ENCODE measurements around the gene EPDR1.

EPDR1 gene

DNA sequence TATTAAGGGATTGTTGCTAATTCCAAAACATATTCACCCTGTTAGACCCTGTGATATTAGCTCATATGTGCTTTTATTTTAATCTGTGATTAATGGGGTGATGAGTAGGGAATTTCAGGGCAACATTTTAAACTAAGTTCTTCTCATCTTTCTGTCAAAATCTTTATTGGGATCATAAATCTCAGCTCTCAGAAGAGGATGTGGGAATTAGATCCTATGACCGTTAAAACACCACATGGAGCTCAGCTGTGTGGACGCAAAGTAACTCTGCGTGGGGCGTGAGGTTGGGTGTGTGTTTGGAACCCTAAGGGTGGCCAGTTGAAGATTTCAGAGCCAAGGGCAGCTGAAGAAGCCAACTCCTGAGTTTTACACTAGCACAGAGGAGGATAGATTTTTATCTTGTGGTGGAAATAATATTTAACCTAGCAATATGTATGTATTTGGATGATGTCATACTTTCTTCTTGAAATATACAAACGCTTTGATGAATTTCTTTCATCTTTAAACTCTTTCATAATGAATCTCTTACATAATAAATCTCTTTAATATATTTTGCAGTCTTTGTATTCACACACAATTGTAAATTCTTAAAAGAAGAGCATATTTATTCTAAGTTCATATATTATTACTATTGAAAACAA, 64.4 kb downstream of the EPDR1 start:
- no peak for DNase-seq

DNA sequence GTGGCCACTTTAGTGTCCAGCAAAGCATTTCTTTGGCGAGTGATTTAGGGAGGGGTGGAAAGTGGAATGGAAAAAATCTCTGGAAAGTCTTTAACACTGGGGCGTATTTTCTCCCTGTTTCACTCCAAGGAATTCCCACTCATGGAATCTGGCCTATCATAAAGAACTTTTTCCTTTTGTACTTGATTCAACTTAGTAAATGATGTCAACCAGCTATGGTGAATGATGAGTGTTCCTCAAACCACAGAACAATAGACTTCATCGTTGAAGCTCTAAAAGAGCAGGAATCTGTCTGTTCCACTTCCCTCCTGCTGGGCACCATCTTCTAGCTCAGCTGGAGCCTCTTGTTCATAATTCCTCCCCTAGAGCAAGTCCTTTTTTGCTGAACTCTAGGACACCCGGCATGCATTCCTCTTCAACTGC, 66.5 kb downstream of the EPDR1 start:
- DNase-seq, result no peak

DNA sequence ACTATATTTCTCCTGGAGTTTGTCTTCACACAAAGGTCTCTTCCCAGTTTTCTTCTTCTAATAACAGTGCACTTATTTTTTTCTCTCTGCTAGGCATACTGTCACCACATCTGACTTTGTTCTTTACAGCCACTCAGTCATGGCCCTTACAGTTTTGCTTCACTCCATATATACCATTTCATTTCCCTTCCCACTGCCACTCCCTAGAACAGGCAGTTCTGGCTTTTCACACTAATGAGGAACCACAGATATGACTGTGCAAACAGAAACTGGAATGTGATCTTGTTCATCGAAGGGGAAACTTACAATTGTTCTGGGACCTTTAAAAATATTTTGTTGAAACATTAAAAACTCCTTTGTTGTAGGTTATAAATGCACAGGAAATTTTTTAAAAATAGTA, 67.3 kb downstream of the EPDR1 start:
- DNase-seq, result no peak

DNA sequence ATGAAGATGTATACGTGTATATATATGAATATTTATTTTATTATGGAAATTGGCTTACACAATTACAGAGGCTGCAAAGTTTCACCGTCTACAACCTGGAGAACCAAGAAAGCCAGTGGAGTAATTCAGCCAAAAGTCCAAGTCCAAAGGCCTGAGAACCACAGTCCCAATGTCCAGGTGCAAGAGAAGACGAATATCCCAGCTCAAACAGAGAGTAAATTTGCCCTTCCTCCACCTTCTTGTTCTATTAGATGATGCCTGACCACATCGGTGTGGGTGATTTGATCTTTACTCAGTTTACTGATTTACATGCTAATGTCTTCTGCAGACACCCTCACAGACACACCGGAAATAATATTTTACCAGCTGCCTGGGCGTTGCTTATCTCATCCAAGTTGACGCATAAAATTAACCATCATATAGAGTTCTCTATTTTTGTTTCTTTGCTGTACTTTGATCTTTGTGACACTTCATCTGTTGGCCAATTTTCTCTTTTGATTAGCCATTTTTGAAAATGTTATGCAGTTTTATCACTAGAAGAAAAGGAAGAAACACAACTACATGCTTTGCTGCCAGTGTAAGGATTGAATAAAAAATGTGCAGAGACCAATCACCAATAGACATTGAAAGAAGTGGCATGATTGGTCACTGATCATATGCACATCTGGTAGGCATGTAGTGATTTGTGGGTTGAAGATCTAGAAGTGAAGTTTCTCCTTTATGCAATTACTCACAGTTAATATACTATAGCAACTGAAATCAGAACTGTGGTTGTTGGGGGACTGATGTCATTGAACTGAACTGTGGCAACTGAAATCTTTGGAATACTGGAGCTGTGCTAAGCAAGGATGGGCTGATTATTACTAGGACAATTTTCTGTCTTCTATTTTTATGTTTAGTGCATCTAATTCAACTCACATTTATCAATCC, 68.5 kb downstream of the EPDR1 start:
- no peak for DNase-seq

DNA sequence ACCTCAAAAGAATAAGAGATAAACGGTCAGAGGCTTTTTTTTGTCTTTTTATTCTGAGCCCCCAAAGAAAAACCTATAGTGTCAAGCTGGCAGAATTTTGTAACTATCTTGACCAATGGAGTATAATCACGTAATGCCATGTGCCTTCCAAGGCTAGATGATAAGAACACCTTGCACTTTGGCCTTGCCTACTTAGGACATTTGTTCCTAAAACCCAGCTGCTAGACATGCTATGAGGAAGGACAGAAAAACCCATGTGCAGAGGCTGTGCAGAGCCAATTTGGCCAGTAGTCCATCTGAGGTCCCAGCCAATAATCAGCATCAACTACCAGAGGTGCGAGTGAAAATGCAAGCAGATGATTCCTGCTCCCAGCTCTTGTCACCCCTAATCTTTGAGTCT, 69.9 kb downstream of the EPDR1 start:
- DNase-seq, result no peak

DNA sequence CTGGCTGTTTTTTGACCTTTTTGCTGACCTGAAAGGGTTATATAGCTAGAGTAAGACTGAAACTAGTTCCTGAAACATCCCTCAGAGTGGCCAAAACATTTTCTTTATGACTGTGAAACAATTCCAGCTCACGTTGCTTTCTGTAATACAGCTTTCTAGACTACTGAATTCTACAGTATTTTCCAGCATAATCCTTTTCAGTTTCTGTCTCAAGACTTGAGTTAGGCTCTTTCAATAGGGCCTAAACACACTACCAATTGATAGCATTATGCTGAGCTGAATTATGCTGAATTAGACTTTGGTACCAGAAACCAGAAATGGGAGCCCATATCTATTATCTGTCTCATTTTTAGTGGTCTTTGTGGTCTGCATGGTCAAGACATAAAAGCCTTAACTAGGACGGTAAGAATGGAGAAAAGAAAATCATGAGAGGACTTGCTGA, 72.6 kb downstream of the EPDR1 start:
- no peak for DNase-seq

DNA sequence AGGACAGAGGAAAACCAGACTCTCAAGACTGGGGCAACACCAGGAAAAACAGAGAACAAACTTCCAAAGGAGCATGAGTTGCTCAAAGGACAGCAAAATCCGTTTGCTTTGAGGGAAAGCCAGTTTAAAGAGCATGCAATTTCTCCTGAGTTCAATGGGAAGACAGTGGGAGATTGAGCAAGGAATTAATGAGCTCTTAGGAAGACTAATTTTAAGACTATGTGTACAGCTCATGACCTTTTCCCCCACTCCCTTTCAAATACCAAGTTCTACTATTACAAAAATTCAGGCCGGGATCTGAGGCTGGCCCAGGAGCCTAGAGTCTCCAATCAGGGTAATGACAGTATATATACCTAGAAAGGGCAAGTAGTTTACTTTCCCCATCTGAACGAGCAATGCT, 79.2 kb downstream of the EPDR1 start:
- no peak for DNase-seq

DNA sequence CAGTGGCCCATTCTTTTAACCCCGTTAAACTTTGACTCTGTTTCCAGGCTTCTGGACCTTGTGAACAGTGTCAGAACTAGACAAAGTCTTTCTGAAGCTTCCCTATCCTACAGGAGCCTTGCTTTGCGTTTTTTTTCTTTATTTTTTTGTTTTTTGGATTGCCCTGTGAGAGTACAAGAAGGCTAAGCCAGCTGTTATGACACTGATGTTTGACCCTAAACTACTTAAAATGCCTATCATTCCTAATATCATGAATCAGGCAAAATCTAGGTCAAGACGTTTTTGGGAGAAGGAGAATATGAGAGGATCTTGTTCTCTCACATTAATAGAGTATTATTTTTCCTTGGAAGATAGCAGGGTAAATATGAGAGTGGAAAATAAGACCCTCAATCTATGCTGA, 79.8 kb downstream of the EPDR1 start:
- DNase-seq, result no peak

All from CD4-positive, alpha-beta T cell treated with Interleukin-10 for 1 hour (primary cell).